GM21515 (cell line): ENCODE measurements around the gene NLRP1.

ENCODE experiments used
- ATAC-seq: cut with Tn5 transposase; IDR thresholded peaks from one replicate; pipeline ENCODE4 v1.9.1; 2021; ENCODE audit not compliant: unreplicated experiment

NLRP1 gene

GRCh38 chr17:5584383-5585286 lies at the start of gene NLRP1:
TSS of gene NLRP1 (minus strand) at chr17:5584509. CDS start at chr17:5583957, 552 bp downstream.
- peak; percentile 86 for ATAC-seq

DNA sequence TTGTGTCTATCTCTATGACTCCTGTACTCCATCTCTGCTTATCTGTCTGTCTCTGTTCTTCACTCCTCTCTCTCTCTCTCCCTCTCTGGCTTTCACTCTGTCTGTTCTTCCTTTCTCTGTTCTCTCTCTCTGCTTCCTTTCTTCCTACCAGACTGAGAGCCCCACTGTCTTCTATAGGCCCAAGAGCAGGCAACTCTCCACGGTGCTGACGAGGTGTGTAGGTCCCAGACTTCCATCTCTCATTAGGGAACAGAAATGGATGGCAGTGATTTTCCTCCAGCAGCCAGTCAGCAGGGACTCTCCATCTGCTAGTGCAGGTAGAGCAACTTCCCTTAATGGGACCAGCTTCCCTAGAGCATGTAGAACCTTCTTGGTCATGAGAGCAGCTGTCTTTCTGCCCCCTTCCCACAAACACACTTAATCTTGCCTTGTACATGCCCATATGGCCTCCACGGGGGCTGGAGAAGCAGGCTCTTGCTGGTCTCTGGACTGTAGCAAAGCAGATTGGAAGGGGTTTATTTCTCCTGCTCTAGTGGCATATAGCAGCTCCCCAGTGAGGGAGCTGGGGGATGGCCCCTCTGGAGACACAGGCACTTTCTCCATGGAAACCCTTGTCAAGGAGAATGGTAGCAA lies 47.8 kb upstream of the NLRP1 start:
- no peak for ATAC-seq

DNA sequence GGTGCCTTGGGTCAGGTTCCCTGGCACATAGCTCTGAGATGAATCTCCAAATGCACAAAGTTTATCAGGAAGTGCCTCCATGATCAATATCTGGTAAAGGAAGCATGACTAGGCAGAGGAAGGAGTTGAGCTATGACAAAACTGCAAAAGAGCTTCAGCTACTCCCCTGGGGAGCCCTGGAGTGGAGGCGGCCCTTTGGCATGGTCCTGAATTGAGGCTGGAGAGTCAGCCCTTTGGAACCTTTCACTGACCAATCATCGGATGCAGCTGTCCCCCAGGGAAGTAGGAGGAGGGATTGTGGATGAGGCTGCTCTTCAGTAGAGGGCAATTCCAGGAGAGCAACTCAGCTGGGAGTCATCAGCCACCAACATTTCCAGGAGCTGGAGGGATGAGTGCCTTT lies 46.1 kb upstream of the NLRP1 start:
- no peak for ATAC-seq

GRCh38 chr17:5629128-5629527 lies 44.8 kb upstream of the NLRP1 start:
- ATAC-seq = no peak

DNA sequence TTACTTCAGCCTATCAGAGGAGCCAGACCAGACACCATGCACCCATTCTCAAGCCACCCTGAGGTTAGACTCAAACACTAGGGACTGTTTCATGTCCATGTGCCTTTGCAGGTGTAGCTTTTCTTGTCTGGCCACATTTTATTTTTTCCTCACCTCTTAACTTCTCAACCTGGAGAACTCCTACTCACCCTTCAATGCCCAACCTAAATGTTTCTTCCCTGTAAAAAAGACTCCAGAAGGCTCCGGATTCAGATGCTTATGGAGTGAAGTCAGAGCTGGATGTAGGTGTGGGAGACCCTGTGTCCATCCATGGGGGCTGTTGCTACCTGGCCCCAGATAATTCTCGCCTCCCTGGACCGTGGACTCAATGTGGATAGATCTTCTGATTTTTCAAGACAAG lies 44.0 kb upstream of the NLRP1 start:
- no peak for ATAC-seq

- ATAC-seq = no peak
These were observed 39.9 kb upstream of the NLRP1 start for GRCh38 chr17:5624211-5624610.

GRCh38 chr17:5621729-5622128 lies 37.4 kb upstream of the NLRP1 start:
- ATAC-seq = no peak

DNA sequence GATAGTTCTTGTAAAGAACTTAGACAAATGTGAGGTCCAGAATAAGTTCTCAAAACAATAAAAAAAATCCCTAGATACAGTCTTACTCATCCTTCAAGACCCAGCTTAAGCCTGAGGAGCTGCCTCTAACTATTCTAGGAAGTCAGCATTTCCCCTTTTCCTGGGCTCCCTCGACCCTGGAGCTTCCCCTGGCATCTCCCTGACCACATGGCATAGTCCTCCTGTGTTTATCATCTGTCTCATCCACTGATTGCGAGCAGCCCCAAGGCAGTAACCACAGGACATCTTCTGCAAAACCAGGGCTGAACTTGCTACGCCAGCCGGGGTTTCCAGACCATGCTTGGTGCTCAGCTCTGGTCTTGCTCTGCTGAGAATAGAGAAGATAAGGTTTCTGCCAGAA lies 36.7 kb upstream of the NLRP1 start:
- no peak for ATAC-seq

DNA sequence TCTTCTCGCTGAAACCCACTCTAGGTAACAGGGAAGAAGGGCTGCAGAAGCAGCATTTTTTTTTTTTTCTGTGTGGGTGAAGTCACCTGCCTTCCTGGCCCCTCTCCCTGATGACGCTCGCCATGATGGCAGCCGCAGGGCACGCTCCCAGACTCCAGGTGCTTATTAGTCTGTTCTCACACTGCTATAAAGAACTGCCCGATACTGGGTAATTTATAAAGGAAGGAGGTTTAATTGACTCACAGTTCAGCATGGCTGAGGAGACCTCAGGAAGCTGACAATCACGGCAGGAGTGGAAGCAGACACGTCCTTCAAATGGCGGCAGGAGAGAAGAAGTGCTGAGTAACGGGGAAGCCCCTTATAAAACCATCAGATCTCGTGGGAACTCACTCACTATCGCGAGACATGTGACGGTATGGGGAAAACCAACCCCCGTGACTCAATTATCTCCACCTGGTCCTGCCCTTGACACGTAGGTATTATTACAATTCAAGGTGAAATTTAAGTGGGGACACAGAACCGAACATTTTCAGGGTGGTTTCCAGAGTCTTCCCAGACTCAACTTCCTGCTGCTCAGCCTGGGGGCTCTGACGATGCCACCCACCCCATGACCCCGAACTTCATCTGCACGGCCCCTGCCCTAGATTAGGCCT lies 34.9 kb upstream of the NLRP1 start:
- no peak for ATAC-seq

- ATAC-seq = no peak
These were observed 34.2 kb upstream of the NLRP1 start for GRCh38 chr17:5618476-5618875.

- ATAC-seq = no peak
These were observed 31.2 kb upstream of the NLRP1 start for GRCh38 chr17:5615476-5615875.

GRCh38 chr17:5610956-5611355 lies 26.6 kb upstream of the NLRP1 start:
- ATAC-seq = no peak

DNA sequence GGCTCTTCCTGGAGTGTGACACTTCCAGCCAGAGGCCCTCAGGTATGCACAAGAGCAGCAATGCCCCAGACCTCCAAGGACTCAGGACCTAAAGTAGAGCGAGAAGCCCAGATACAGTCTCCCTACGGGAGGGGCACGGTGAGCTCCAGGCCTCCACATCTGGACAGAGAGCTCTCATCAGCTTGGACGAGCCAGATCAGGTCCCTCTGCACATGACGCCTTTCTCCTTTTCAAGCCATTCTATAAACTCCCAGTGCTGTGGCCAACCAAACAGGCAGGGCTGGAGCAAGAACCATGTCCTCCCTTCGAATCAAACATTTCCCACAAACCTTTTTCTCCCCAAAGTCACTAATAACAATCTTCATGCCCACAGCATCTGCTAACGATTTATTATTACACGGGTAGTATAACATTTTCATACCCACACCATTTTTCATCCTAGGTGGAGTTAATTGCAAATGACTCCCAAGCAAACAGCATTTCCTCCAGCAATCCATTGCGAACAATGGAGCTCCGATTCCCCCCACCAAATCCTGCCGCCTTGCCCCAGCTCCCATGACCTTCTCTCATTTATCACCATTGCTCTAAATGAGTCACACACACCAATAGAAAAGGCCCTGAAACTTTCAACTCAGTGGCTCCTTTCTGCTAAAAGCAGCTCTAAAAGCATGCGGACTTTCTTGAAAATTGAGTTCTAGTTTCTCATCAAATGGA lies 24.2 kb upstream of the NLRP1 start:
- ATAC-seq = no peak

DNA sequence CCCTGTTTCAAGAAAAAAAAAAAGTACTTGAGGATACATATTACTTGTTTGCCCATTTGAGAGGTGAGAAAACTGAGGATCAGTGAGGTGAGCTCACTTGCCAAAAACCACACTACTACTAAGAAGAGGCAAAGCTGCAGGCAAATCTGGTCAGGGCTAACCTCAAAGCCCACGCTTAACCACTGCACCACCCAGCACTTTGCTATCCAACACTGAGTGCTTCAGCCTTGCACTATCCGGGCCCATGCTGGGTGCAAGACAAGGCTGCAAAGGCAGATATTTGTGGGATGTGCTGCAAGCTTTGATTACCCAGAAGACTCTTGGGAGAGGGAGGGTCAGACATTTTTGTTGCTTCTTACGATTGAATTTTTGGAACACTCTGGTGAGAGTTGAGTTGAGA lies 23.6 kb upstream of the NLRP1 start:
- ATAC-seq = no peak

GRCh38 chr17:5605452-5605851 lies 21.1 kb upstream of the NLRP1 start:
- no peak for ATAC-seq

DNA sequence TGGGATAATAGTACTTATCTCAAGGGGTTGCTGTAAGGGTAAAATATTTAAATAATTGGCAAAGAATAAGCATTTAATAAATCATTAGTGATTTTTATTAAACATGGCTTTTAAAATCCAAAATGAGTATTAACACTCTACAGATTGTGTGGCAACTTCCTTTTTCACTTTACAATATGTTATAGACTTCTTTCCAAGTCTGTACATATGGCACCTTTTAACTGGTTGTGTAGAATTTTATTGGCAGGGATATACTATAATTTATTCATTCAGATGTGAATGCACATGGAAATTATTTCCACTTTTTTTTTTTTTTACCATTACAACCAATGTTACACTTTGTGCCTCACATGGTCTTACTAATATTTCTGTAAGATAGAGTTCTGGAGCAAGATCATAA lies 15.7 kb upstream of the NLRP1 start:
- ATAC-seq = no peak

GRCh38 chr17:5598457-5598856 lies 14.1 kb upstream of the NLRP1 start:
- ATAC-seq = no peak

DNA sequence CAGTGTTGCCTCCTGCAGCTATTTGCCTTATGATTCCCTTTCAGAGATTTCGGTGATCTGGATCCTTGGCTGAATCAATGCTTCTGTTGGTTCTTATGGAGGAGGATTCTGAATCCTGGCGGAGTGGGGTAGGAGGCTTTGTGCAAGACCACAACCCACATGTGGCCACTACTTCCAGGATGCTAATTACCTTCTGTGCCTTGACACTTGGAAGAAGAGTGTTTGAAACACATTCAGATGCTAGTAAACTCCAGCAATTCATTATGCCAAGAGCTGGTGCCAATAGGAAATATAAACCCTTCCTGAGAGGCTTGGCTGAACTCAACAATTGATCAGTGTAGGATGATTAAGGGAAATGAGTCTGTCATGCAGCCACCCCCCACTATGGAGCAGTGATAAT lies 12.1 kb upstream of the NLRP1 start:
- ATAC-seq = no peak

DNA sequence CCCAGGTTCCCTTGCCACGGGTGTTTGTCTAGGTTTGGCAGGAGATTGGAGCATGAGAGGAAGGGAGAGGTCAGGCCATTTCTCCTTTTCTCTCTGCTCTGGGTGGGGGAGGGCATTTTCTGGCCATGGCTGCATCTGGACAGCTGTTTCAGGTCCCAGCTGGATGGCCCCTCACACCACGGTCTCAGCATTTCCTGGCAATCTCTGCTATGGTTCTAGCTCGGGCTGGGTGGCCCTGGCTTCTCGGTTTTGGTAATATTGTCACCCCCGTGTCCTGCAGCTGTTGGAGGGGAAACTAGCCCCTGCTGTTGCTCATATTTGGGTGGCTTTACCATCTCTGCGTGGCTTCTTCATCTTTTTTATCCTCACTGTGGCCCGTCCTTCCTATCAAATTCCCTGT lies 11.5 kb upstream of the NLRP1 start:
- no peak for ATAC-seq

DNA sequence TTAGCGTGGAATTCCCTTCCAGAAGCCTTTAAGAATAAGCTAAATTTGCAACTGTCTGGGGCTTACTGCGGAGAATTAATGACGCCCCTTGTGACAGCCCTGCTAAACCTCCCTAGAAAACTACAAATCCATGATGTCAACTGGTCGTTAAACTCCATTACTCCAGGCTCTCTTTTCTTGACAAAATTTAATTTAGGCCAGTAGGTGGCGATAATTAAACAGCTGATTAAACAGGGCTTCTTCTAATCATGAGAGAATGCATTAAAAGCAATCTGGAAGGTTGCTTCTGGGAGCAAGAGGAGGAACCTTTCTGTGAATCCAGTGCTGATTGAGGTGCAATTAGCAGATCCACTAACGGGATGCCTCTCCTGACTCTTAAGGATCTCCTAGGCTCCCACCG lies 8.1 kb upstream of the NLRP1 start:
- ATAC-seq = no peak

DNA sequence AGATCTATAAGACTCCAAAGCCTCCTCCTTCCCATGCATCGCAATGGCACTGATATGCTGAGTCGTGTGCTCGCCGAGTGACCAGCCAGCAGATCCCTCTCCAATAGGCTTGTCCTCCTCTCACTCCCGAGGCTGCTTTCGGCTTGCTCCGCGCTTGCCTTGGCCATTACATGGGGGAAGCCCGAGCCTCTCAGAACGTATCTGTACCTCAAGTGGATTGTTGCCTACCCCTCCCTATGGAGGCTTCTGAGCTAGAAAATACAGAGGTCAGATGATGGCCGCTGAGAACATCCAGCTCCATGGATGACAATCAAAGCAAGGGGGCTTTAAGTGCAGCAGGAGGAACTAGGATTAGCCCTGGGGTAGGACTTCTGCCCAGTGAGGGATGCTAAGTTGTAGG lies 7.7 kb upstream of the NLRP1 start:
- ATAC-seq = no peak
